H1 (cell line): ENCODE results near the gene GNG4. TPM values are rescaled to one million over a fixed set of nuclear protein-coding genes. Genes with fewer than 3 reads are reported as not detected.

Source experiments
- CTCF ChIA-PET: fragments of 300-600 bp; sonication (Branson Sonifier 250); formaldehyde crosslinking; loops from one replicate; lab custom pipeline; 2021; ENCODE audit not compliant: partially characterized antibody; lab: Charles Lee
- POLR2A ChIA-PET: fragments of 300-600 bp; sonication (Branson Sonifier 250); formaldehyde crosslinking; loops from one replicate; lab custom pipeline; 2021; ENCODE audit warnings: inconsistent platforms; ENCODE audit not compliant: partially characterized antibody; lab: Charles Lee
- DNase-seq, 2 experiments: peaks; one replicate each; pipeline versions ENCODE4 v3.0.0 to v3.0.0-alpha.2; 2010 to 2022; ENCODE audit warnings: low spot score in 2 of 2, low read depth in 1 of 2, mixed read lengths in 1 of 2
- FAIRE-seq: peaks from 2 replicates; lab custom pipeline; 2011; peaks lifted over from hg19 to GRCh38; lab: Jason Lieb, UNC
- H2AFZ ChIP-seq: 2 replicates; pipeline ENCODE4 v1.8.1; 2012; ENCODE audit warnings: low read length, inconsistent platforms
- H2AK5ac ChIP-seq: 2 replicates; pipeline ENCODE4 v1.6.1; 2013; ENCODE audit warnings: low read depth, low read length
- H2BK120ac ChIP-seq: replicated peaks from 2 replicates; pipeline ENCODE3; 2013; ENCODE audit warnings: low read depth, low read length, inconsistent platforms
- H2BK12ac ChIP-seq: 2 replicates; pipeline ENCODE4 v1.6.1; 2013; ENCODE audit warnings: low read depth, low read length
- H2BK15ac ChIP-seq: 2 replicates; pipeline ENCODE4 v1.6.1; 2013; ENCODE audit warnings: low read length
- H2BK20ac ChIP-seq: 2 replicates; pipeline ENCODE4 v1.6.1; 2013; ENCODE audit warnings: low read length
- H2BK5ac ChIP-seq: 2 replicates; pipeline ENCODE4 v1.6.1; 2013; ENCODE audit warnings: low read depth, low read length
- H3K14ac ChIP-seq: 2 replicates; pipeline ENCODE4 v1.6.1; 2013; ENCODE audit warnings: inconsistent platforms; ENCODE audit not compliant: insufficient read length
- H3K18ac ChIP-seq: 2 replicates; pipeline ENCODE4 v1.6.1; 2013; ENCODE audit warnings: low read length; ENCODE audit errors: extremely low read depth
- H3K23ac ChIP-seq: 2 replicates; pipeline ENCODE4 v1.6.1; 2013; ENCODE audit warnings: inconsistent platforms; ENCODE audit not compliant: insufficient read length
- H3K23me2 ChIP-seq: 2 replicates; pipeline ENCODE4 v1.6.1; 2013; ENCODE audit warnings: low read depth, low read length
- H3K27ac ChIP-seq: 2 replicates; pipeline ENCODE4 v1.6.1; 2011; ENCODE audit warnings: low read depth, low read length, inconsistent platforms
- H3K27me3 ChIP-seq, 4 experiments: replicated peaks in 1 of 4; 1 replicate in 1 of 4; 2 replicates in 3 of 4; pipeline versions ENCODE4 v1.6.1 to v1.8.1; 2011 to 2013; ENCODE audit warnings: low read length in 3 of 4, mild to moderate bottlenecking in 3 of 4, inconsistent platforms in 2 of 4, mixed read lengths in 2 of 4, moderate library complexity in 1 of 4; ENCODE audit not compliant: control insufficient read depth in 3 of 4, insufficient read depth in 3 of 4; ENCODE audit errors: extremely low read depth in 1 of 4
- H3K36me3 ChIP-seq, 4 experiments: 2 replicates each; pipeline versions ENCODE4 v1.6.1 to v1.8.1; 2011 to 2013; ENCODE audit warnings: mild to moderate bottlenecking in 4 of 4, low read length in 3 of 4, moderate library complexity in 2 of 4, control low read depth in 1 of 4, inconsistent platforms in 1 of 4; ENCODE audit not compliant: insufficient read depth in 4 of 4, control insufficient read depth in 2 of 4
- H3K4ac ChIP-seq: replicated peaks from 2 replicates; pipeline ENCODE3; 2013; ENCODE audit warnings: low read length, low read depth, mixed read lengths, inconsistent platforms; ENCODE audit not compliant: insufficient read length
- H3K4me1 ChIP-seq, 4 experiments: replicated peaks in 1 of 4; 1 replicate in 1 of 4; 2 replicates in 3 of 4; pipeline versions ENCODE4 v1.6.1 to v1.8.1; 2011 to 2013; ENCODE audit warnings: low read length in 3 of 4, inconsistent platforms in 2 of 4, mixed read lengths in 1 of 4; ENCODE audit not compliant: insufficient read depth in 4 of 4, control insufficient read depth in 3 of 4
- H3K4me2 ChIP-seq, 2 experiments: 2 replicates each; pipeline versions ENCODE4 v1.6.1 to v1.8.1; 2011 to 2013; ENCODE audit warnings: low read depth in 2 of 2, low read length in 2 of 2, control low read depth in 1 of 2, inconsistent platforms in 1 of 2, mild to moderate bottlenecking in 1 of 2; ENCODE audit not compliant: insufficient read depth in 1 of 2
- H3K4me3 ChIP-seq, 4 experiments: fragments of 200-600, 300-600 bp in 1 of 4; sonication (generic), shearing (Covaris generic), sonication (Bioruptor Twin) in 1 of 4; 2 replicates each; pipeline versions ENCODE4 v1.5.1 to v1.8.1; 2011 to 2016; ENCODE audit warnings: low read length in 4 of 4, low read depth in 3 of 4, control low read depth in 2 of 4, inconsistent platforms in 2 of 4, mild to moderate bottlenecking in 2 of 4, mixed read lengths in 1 of 4, moderate library complexity in 1 of 4; ENCODE audit not compliant: insufficient read depth in 2 of 4; ENCODE audit errors: extremely low read depth in 1 of 4
- H3K56ac ChIP-seq: replicated peaks from 2 replicates; pipeline ENCODE3; 2013; ENCODE audit warnings: low read depth, mild to moderate bottlenecking, mixed read lengths, low read length, inconsistent platforms; ENCODE audit not compliant: insufficient read length
- H3K79me1 ChIP-seq: 2 replicates; pipeline ENCODE4 v1.6.1; 2013; ENCODE audit warnings: low read depth, low read length, control low read depth
- H3K79me2 ChIP-seq, 2 experiments: 2 replicates each; pipeline versions ENCODE4 v1.6.1 to v1.8.1; 2012 to 2013; ENCODE audit warnings: low read length in 2 of 2, mild to moderate bottlenecking in 2 of 2, inconsistent platforms in 1 of 2; ENCODE audit not compliant: insufficient read depth in 2 of 2, control insufficient read depth in 1 of 2
- H3K9ac ChIP-seq, 4 experiments: replicated peaks in 1 of 4; 1 replicate in 1 of 4; 2 replicates in 3 of 4; pipeline versions ENCODE4 v1.6.1 to v1.8.1; 2011 to 2013; ENCODE audit warnings: low read depth in 3 of 4, low read length in 3 of 4, control low read depth in 2 of 4, mild to moderate bottlenecking in 2 of 4, moderate library complexity in 2 of 4, inconsistent platforms in 1 of 4; ENCODE audit errors: extremely low read depth in 1 of 4
- H3K9me3 ChIP-seq, 2 experiments: 2 replicates each; pipeline versions ENCODE4 v1.6.1 to v1.8.1; 2012 to 2013; ENCODE audit warnings: mild to moderate bottlenecking in 2 of 2, moderate library complexity in 2 of 2, control low read depth in 1 of 2, inconsistent platforms in 1 of 2, low read depth in 1 of 2, low read length in 1 of 2, mixed read lengths in 1 of 2; ENCODE audit not compliant: insufficient read depth in 2 of 2
- H4K20me1 ChIP-seq, 2 experiments: replicated peaks in 1 of 2; 2 replicates each; pipeline versions ENCODE3 to v1.8.1; 2011 to 2013; ENCODE audit warnings: inconsistent platforms in 2 of 2, low read length in 2 of 2, mild to moderate bottlenecking in 1 of 2; ENCODE audit not compliant: insufficient read depth in 2 of 2, control insufficient read depth in 1 of 2
- H4K5ac ChIP-seq: 2 replicates; pipeline ENCODE4 v1.6.1; 2013; ENCODE audit warnings: low read length, low read depth, mixed read lengths, inconsistent platforms; ENCODE audit not compliant: insufficient read length
- H4K8ac ChIP-seq: 2 replicates; pipeline ENCODE4 v1.8.0; 2013; ENCODE audit warnings: mild to moderate bottlenecking, moderate library complexity, low read length, inconsistent platforms; ENCODE audit not compliant: insufficient read depth; ENCODE audit errors: extremely low read depth
- H4K91ac ChIP-seq: replicated peaks from 2 replicates; pipeline ENCODE3; 2013; ENCODE audit warnings: low read length, mixed read lengths, inconsistent platforms; ENCODE audit not compliant: insufficient read length
- CTBP2 ChIP-seq: IDR thresholded peaks from 2 replicates; pipeline ENCODE4 v1.7.0; 2011; ENCODE audit warnings: borderline replicate concordance, mild to moderate bottlenecking, moderate library complexity, mixed read lengths, low read length; ENCODE audit not compliant: insufficient read depth, insufficient read length
- MAFK ChIP-seq: IDR thresholded peaks from 2 replicates; pipeline ENCODE4 v1.6.1; 2012; ENCODE audit warnings: low read depth, mild to moderate bottlenecking, improper control_type of control experiment, low read length
- WGBS, 2 experiments: shearing (Covaris generic) in 1 of 2; methylation state at CpG; one replicate each; pipeline versions ENCODE4 v1.1.6 to v1.1.7; 2013 to 2015; ENCODE audit warnings: low lambda C conversion rate in 2 of 2, mixed read lengths in 2 of 2, inconsistent platforms in 1 of 2, low coverage in 1 of 2, missing lambda C conversion rate in 1 of 2; ENCODE audit not compliant: insufficient replicate concordance in 2 of 2, insufficient coverage in 1 of 2, insufficient read length in 1 of 2; ENCODE audit errors: extremely low coverage in 1 of 2, missing lambda C conversion rate in 1 of 2; 5-methylcytosine and 5-hydroxymethylcytosine counted together
- polyA plus RNA-seq, 7 experiments: library from polyadenylated mRNA; depleted of rRNA in 3 of 7; stranded (reverse) in 5 of 7; unstranded in 2 of 7; fragments of >200 nt in 5 of 7; fragments of 200-250 nt in 2 of 7; gene quantifications; 1 replicate in 5 of 7; 2 replicates in 1 of 7; 4 replicates in 1 of 7; pipeline versions ENCODE4 v1.2.1 to v1.2.3, GENCODE V29; 2011 to 2013; ENCODE audit warnings: missing spikeins in 2 of 7, mixed read lengths in 2 of 7
- total RNA-seq: library from RNA; stranded (reverse); fragmentation: NEBNext Ultra II Directional; extraction: Animal tissue kit (Norgen Biotek cat#: 25700); gene quantifications from 2 replicates; pipeline ENCODE4 v1.2.1, GENCODE V29; 2021

Gene GNG4
- total and polyA plus RNA-seq, 2 of the 8 experiments (the other 6 are each of a cell fraction or from before 2014, with no cell fraction given) = 95.5 to 96.8 TPM

DNA sequence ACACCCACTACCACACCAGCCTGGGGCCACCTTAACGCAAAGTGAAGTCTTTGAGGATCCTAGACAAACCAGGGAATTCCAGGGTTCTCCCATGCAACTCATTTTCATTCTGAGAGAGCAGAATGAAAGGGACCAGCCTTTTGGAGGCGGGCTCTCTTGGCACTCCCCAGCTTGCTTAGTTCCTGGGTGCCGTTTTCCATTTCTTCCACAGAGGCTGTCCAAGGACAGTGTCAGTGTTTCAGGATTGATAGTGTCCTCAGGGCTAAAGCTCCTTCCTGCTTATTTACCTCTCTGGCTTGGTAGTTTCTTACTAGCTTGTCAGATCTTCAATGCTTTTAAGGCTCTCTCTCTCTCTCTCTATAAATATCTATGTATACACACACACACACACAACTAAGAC, 30.1 kb upstream of the GNG4 start:
- Histone ChIP-seq H3K9ac (no peak overlapping the region), H3K56ac (no peak overlapping the region), H3K4me1 (peaks cover 0 to 13% (median 8%) of the 10 kb centered on the region in 4 experiments; a peak in 5 of 7 replicates), H2AFZ (no peak overlapping the region), H3K79me1 (no peaks in the 10 kb centered on the region), H3K14ac (no peak overlapping the region), H3K4ac (no peak overlapping the region), H2BK15ac (no peak overlapping the region), H4K91ac (no peak overlapping the region), H3K36me3 (no peaks in the 10 kb centered on the region; a peak in 1 of 8 replicates), H4K5ac (no peak overlapping the region), H3K4me2 (no peak overlapping the region), H3K79me2 (peaks cover 0 to 38% of the 10 kb centered on the region in 2 experiments; a peak in 2 of 4 replicates), H2BK12ac (no peak overlapping the region), H3K27me3 (no peaks in the 10 kb centered on the region), H3K9me3 (no peaks in the 10 kb centered on the region), H2BK5ac (no peak overlapping the region), H2BK120ac (no peak overlapping the region), H2BK20ac (no peak overlapping the region), H3K4me3 (no peak overlapping the region), H4K20me1 (no peaks in the 10 kb centered on the region), H3K23me2 (no peaks in the 10 kb centered on the region), H2AK5ac (no peak overlapping the region), H3K18ac (no peak overlapping the region), H4K8ac (no peak overlapping the region), H3K27ac (no peak overlapping the region), H3K23ac (no peak overlapping the region)
- ChIA-PET POLR2A (interaction anchor here (0.6 to 1.0 kb wide), 2 partner anchors 11 to 270 kb away, joined by 3 to 4 read pairs; no protein-coding TSS in a partner anchor), CTCF (no interaction called here)
- WGBS, 2 experiments = 83% methylated on average over 3 of the region's 3 CpGs; no CpG with 5 or more reads in 1 of the 2 experiments
- no peak for FAIRE-seq
- no peak for DNase-seq
- no peak for TF ChIP-seq CTBP2
- no peak for TF ChIP-seq MAFK
